Smooth muscle cell of bladder (primary cell): Measurements from ENCODE around the gene CD207. TPM values are rescaled to one million over a fixed set of nuclear protein-coding genes. Genes with fewer than 3 reads are reported as not detected.

Experiments used
- total RNA-seq: library from RNA; depleted of rRNA; stranded (reverse); fragments of >200 nt; gene quantifications from 2 replicates; pipeline ENCODE4 v1.2.3, GENCODE V29; 2014

Gene CD207
- total RNA-seq, result not detected in 2 replicates

DNA sequence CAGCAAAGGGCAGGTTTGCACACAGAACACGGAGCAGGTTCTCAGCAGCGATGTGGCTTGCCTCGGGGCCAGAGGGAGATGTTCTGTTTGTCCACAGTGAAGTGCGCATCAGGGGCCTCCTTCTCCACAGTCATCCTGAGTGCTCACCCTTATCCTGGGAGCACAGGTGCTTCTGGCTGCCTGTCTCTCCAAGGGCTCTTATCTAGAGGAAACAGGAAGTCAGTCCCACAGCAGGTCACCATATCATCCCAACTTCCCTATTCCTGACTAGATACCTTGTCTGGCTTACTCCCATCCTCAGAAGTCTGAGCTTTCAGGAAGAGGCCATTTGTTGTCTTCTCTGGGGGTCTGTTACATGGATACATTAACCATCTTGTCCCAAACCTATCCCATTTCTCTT, at the start of gene CD207:
Gene CD207 (minus strand): TSS at position 174 of the 400 bp plus-strand sequence. CDS start 40 bp downstream, at position 134.

DNA sequence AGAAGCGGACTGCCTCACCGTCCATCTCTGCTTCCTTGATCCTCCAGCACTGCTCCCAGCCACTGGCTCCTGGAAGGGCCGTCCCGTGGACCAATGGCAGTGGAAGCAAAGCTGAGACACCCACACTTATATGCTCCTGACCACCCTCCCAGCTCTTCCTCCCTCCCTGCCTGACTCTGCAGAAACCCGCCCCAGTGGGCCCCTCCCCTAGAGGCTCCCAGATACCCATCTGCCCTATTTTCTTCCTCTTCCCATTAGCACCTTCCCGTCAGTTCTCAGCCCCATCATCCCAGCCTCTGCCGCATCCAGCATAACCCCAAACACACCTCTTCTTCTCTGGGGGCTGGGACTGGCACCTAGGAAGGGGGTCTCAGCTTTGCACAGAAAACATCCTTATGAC, 15.1 kb downstream of the CD207 start, which contains the start of gene CLEC4F:
Gene CLEC4F (minus strand): TSS at position 101 of the 400 bp plus-strand sequence. CDS start 76 bp downstream, at position 25.

DNA sequence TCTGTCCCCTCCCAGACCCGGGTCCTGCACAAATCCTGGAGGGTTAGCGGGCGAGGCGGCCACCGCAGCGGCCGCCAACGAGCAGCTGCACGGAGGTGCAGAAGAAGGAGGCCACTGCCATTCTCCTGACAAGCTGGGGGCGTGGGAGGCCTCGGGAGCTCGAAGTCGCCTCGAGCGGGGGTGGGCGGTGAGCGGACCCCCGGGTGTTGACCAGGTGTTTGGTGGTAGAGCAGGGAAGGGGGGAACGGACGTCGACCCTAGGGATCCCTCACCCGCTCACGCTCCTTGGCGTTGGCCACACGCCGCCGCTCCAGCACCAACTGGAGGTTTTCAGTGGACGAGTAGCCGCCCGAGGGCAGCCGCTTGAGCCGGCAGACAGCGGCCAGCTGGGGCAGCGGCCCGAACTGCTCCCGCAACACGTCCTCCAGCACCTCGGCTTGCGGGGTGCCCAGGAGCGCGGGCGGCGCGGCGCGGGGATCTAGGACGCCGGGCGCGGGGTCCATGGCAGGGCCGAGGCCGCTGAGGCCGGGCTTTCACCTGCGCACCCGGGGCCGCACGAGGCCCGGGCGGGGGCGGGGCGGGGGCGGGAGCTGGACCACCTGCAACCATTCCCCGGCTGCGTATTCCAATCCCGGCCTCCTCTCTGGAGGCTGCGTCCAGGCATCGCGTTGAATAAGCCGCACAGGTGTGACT, 45.3 kb downstream of the CD207 start, which contains the start of gene FIGLA:
Gene FIGLA (minus strand): TSS at position 508 of the 693 bp plus-strand sequence. CDS start 5 bp downstream, at position 503.

Other genes starting within 250 kb of the CD207 start
- 0.37 TPM in 1 of 2 replicates, not detected in the other for gene ADD2, start 67.6 kb downstream of the CD207 start, total RNA-seq
- gene FIGLA, start 45.2 kb downstream of the CD207 start, total RNA-seq, result not detected in 2 replicates
- gene CLEC4F, start 15.2 kb downstream of the CD207 start, total RNA-seq, result not detected in 2 replicates
- gene VAX2, start 64.8 kb upstream of the CD207 start, total RNA-seq, result 0.55 and 0.85 TPM in 2 replicates
- 0.18 and 0.71 TPM in 2 replicates for gene ATP6V1B1, start 100.1 kb upstream of the CD207 start, total RNA-seq
- gene ANKRD53, start 142.8 kb upstream of the CD207 start, total RNA-seq, result 0.14 and 0.37 TPM in 2 replicates
- 20.2 and 24.3 TPM in 2 replicates for gene TEX261, start 159.1 kb upstream of the CD207 start, total RNA-seq
- 45.4 and 60.7 TPM in 2 replicates for gene NAGK, start 232.8 kb upstream of the CD207 start, total RNA-seq